Measurements from ENCODE around the gene FAM216B. TPM values are rescaled to one million over a fixed set of nuclear protein-coding genes. Genes with fewer than 3 reads are reported as not detected.

FAM216B gene
- total RNA-seq (10 to 100 TPM in 1 of 2 donors, 1 to 10 TPM in 1; 5.6 to 12.7 TPM), polyA plus RNA-seq (ENCODE audit: insufficient read length in 2 of 2) (1 to 10 TPM; 5.6 to 9.8 TPM)
- long read RNA-seq, donor 1, partial matches to known transcripts = 0 of 3 reads
- long read RNA-seq, donor 1, other reads (novel, unspliced or antisense) = 0 of 3 reads
- long read RNA-seq, donor 2, transcript FAM216B-201 (4 exons, 3,243 nt) = major isoform, 6 of 8 reads
- long read RNA-seq, donor 2, partial matches to known transcripts = 0 of 8 reads
- long read RNA-seq, donor 2, other reads (novel, unspliced or antisense) = 0 of 8 reads
- long read RNA-seq, donor 3, partial matches to known transcripts = 0 of 5 reads
- long read RNA-seq, donor 3, other reads (novel, unspliced or antisense) = 0 of 5 reads
- long read RNA-seq, donor 4, transcript FAM216B-201 (4 exons, 3,243 nt) = major isoform, 8 of 11 reads
- long read RNA-seq, donor 4, partial matches to known transcripts = 0 of 11 reads
- long read RNA-seq, donor 4, other reads (novel, unspliced or antisense) = 0 of 11 reads

DNA sequence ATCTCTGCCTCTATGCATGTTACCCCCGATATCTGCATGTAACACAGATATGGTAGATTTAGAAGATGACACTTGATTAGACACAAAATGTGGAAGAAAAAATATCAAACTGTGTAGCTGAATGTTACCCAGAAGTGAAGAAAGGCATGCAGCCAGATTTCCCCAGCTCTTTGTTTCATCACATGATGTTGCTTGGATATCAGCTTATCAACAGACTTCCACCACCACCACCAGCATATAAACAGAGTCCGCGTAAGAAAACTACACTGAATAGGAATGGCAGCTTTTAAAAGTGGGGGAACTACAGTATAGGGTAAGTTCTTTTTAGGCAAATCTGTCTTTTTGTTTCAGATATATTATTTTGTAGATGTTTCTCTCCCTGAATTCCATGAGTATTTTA, at the start of gene FAM216B:
Gene FAM216B, plus strand, starts transcription at position 233 of the 400 bp plus-strand sequence. CDS start 2,484 bp downstream, outside the sequence.
- Histone ChIP-seq H3K27me3 (ENCODE audit: control insufficient read depth, insufficient read depth, low read length) (no peaks in the 10 kb centered on the region), H3K36me3 (ENCODE audit: control insufficient read depth, insufficient read depth, low read length) (no peaks in the 10 kb centered on the region), H3K4me1 (ENCODE audit: control insufficient read depth, insufficient read depth, low read length) (no peaks in the 10 kb centered on the region), H3K4me3 (ENCODE audit: low read depth, low read length) (no peak within 1 kb of the TSS), H3K27ac (ENCODE audit: low read depth, low read length) (no peak within 1 kb of the TSS), H3K9me3 (ENCODE audit: control insufficient read depth, insufficient read depth, low read length) (no peaks in the 10 kb centered on the region)
- no peak for DNase-seq (ENCODE audit: low read depth in 4 of 6, low spot score in 6 of 6)
- no CpG with 5 or more reads among the region's 3 CpGs for WGBS (ENCODE audit: insufficient coverage)

DNA sequence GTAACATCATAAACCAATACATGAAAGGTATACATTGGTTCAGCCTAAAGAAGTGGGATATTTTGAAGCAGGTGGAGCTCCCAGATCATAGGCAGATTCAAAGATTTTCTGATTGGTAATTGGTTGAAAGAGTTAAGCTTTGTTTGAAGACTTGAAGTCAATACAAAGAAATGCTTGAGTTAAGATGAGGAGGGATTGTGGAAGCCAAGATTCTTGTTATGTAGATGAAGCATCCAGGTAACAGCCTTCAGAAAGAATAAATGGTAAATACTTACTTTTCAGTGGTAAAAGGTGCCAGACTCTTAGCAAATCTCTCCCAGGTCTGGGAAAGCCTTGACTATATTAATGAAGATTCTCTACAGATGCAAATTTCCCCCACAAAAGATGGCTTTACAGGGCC, 49.3 kb upstream of the FAM216B start:
- Histone ChIP-seq H3K27ac (ENCODE audit: low read depth, low read length) (no peak overlapping the region), H3K9me3 (ENCODE audit: control insufficient read depth, insufficient read depth, low read length) (no peaks in the 10 kb centered on the region), H3K36me3 (ENCODE audit: control insufficient read depth, insufficient read depth, low read length) (no peaks in the 10 kb centered on the region), H3K4me1 (ENCODE audit: control insufficient read depth, insufficient read depth, low read length) (no peaks in the 10 kb centered on the region), H3K27me3 (ENCODE audit: control insufficient read depth, insufficient read depth, low read length) (no peaks in the 10 kb centered on the region), H3K4me3 (ENCODE audit: low read depth, low read length) (no peak overlapping the region)
- DNase-seq (ENCODE audit: low read depth in 4 of 6, low spot score in 6 of 6) = no peak

DNA sequence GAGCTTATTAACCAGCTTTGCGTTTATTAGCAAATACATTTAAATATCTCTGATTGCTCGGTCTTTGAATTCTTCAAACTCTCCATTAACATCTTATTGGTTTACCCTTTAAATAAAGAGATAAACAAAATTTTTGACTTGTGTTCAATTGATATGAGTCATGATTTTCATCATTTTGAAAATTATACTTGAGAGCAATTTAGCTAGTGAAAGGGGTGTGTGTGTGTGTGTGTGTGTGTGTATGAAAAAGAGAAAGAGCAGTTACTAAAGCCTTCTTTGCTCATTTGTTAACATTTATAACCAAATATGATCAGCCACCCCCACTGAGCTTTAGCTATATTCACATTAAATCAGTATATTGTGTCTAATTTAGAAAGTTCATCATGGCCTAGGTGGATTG, 48.3 kb upstream of the FAM216B start:
- no CpG with 5 or more reads among the region's 2 CpGs for WGBS (ENCODE audit: insufficient coverage)
- H3K27me3 ChIP-seq (ENCODE audit: control insufficient read depth, insufficient read depth, low read length) = no peaks in the 10 kb centered on the region
- H3K4me3 ChIP-seq (ENCODE audit: low read depth, low read length) = no peak overlapping the region
- H3K4me1 ChIP-seq (ENCODE audit: control insufficient read depth, insufficient read depth, low read length) = no peaks in the 10 kb centered on the region
- no peak overlapping the region for H3K27ac ChIP-seq (ENCODE audit: low read depth, low read length)
- no peaks in the 10 kb centered on the region for H3K9me3 ChIP-seq (ENCODE audit: control insufficient read depth, insufficient read depth, low read length)
- DNase-seq (ENCODE audit: low read depth in 4 of 6, low spot score in 6 of 6) = no peak
- H3K36me3 ChIP-seq (ENCODE audit: control insufficient read depth, insufficient read depth, low read length) = no peaks in the 10 kb centered on the region

GRCh38 chr13:42735010-42735409, 46.4 kb upstream of the FAM216B start:
- Histone ChIP-seq H3K4me3 (ENCODE audit: low read depth, low read length) (no peak overlapping the region), H3K27me3 (ENCODE audit: control insufficient read depth, insufficient read depth, low read length) (no peaks in the 10 kb centered on the region), H3K36me3 (ENCODE audit: control insufficient read depth, insufficient read depth, low read length) (no peaks in the 10 kb centered on the region), H3K9me3 (ENCODE audit: control insufficient read depth, insufficient read depth, low read length) (no peaks in the 10 kb centered on the region), H3K4me1 (ENCODE audit: control insufficient read depth, insufficient read depth, low read length) (no peaks in the 10 kb centered on the region), H3K27ac (ENCODE audit: low read depth, low read length) (no peak overlapping the region)
- 100% methylated on average over 2 of the region's 3 CpGs for WGBS (ENCODE audit: insufficient coverage)
- no peak for DNase-seq (ENCODE audit: low read depth in 4 of 6, low spot score in 6 of 6)

DNA sequence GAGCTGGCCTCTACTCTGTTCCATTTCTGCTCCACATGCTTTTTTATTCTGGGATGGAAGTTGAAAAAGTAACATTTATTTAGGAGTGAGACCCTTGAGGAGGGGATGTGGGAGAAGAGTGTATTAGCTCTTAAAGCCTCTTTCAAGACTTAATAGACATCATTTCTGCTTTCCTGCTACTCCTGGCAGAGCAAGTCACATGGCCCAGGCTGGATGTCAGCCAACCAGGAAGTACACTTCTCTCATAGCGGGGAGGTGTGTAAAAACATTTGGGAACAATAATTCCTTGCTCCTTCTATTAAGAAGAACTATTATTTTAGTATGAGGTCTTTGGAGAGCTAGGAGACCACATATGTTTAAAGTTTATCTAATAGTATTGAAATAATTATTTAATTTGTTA, 40.6 kb upstream of the FAM216B start:
- no CpG with 5 or more reads among the region's 1 CpG for whole genome bisulfite sequencing (ENCODE audit: insufficient coverage)
- no peak overlapping the region for H3K4me3 ChIP-seq (ENCODE audit: low read depth, low read length)
- H3K27me3 ChIP-seq (ENCODE audit: control insufficient read depth, insufficient read depth, low read length) = no peaks in the 10 kb centered on the region
- DNase-seq (ENCODE audit: low read depth in 4 of 6, low spot score in 6 of 6) = peak in 1 of 6 donors; percentile 61
- H3K27ac ChIP-seq (ENCODE audit: low read depth, low read length) = no peak overlapping the region
- no peaks in the 10 kb centered on the region for H3K36me3 ChIP-seq (ENCODE audit: control insufficient read depth, insufficient read depth, low read length)
- no peaks in the 10 kb centered on the region for H3K4me1 ChIP-seq (ENCODE audit: control insufficient read depth, insufficient read depth, low read length)
- H3K9me3 ChIP-seq (ENCODE audit: control insufficient read depth, insufficient read depth, low read length) = no peaks in the 10 kb centered on the region

DNA sequence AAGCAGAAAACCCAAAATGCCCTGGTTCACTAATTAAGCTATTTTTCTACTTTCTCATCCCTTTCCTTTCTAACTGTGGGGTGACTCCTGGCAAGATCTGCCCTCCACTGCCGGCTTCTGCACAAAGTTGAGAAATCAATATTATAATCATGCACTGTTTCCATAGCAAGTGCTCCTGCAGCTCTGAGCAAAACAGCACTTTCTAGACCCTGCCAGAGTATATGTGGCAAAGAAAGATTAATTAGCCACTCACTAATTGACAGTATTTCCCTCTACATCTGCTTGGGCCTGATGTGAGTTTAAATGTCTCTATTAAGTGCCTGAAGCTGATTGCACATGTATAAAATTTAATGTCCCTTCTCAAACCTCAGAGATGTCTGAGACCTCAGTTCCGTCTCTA, 39.5 kb upstream of the FAM216B start:
- peak in 1 of 6 donors; percentile 43 for DNase-seq (ENCODE audit: low read depth in 4 of 6, low spot score in 6 of 6)
- Histone ChIP-seq H3K4me3 (ENCODE audit: low read depth, low read length) (no peak overlapping the region), H3K36me3 (ENCODE audit: control insufficient read depth, insufficient read depth, low read length) (no peaks in the 10 kb centered on the region), H3K4me1 (ENCODE audit: control insufficient read depth, insufficient read depth, low read length) (no peaks in the 10 kb centered on the region), H3K9me3 (ENCODE audit: control insufficient read depth, insufficient read depth, low read length) (no peaks in the 10 kb centered on the region), H3K27ac (ENCODE audit: low read depth, low read length) (no peak overlapping the region), H3K27me3 (ENCODE audit: control insufficient read depth, insufficient read depth, low read length) (no peaks in the 10 kb centered on the region)
- WGBS (ENCODE audit: insufficient coverage) = 80% methylated on average over 1 of the region's 2 CpGs

DNA sequence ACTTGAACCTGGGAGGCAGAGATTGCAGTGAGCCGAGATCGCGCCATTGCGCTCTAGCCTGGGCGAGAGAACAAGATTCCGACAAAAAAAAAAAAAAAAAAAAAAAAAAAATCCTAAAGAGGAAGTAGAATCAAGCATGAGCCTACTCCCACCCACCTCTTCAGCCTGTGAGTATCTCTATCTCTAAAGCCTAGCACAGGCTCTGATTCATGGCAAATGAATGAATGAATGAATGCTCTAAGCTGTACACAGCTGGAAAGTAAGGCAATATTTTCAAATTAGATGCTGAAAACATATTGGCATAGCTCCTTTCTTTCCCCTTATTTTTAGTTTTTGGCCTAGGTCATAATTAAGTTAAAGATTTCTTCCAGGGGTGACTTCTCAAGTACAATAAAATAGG, 35.7 kb upstream of the FAM216B start:
- no peak for DNase-seq (ENCODE audit: low read depth in 4 of 6, low spot score in 6 of 6)
- Histone ChIP-seq H3K27me3 (ENCODE audit: control insufficient read depth, insufficient read depth, low read length) (no peaks in the 10 kb centered on the region), H3K4me3 (ENCODE audit: low read depth, low read length) (no peak overlapping the region), H3K27ac (ENCODE audit: low read depth, low read length) (no peak overlapping the region), H3K9me3 (ENCODE audit: control insufficient read depth, insufficient read depth, low read length) (no peaks in the 10 kb centered on the region), H3K36me3 (ENCODE audit: control insufficient read depth, insufficient read depth, low read length) (no peaks in the 10 kb centered on the region), H3K4me1 (ENCODE audit: control insufficient read depth, insufficient read depth, low read length) (no peaks in the 10 kb centered on the region)
- no CpG with 5 or more reads among the region's 6 CpGs for WGBS (ENCODE audit: insufficient coverage)

- no peak for DNase-seq (ENCODE audit: low read depth in 4 of 6, low spot score in 6 of 6)
Measured at GRCh38 chr13:42746866-42747265, 34.5 kb upstream of the FAM216B start.

GRCh38 chr13:42747399-42747873, 33.9 kb upstream of the FAM216B start:
- 40% methylated on average over 1 of the region's 4 CpGs for WGBS (ENCODE audit: insufficient coverage)
- Histone ChIP-seq H3K27ac (ENCODE audit: low read depth, low read length) (no peak overlapping the region), H3K27me3 (ENCODE audit: control insufficient read depth, insufficient read depth, low read length) (no peaks in the 10 kb centered on the region), H3K4me3 (ENCODE audit: low read depth, low read length) (no peak overlapping the region), H3K9me3 (ENCODE audit: control insufficient read depth, insufficient read depth, low read length) (no peaks in the 10 kb centered on the region), H3K36me3 (ENCODE audit: control insufficient read depth, insufficient read depth, low read length) (no peaks in the 10 kb centered on the region), H3K4me1 (ENCODE audit: control insufficient read depth, insufficient read depth, low read length) (no peaks in the 10 kb centered on the region)
- DNase-seq (ENCODE audit: low read depth in 4 of 6, low spot score in 6 of 6) = peak in 2 of 6 donors; percentile 38 to 76

More at GRCh38 chr13:42746866-42747265, 34.5 kb upstream of the FAM216B start:
- Histone ChIP-seq H3K36me3 (ENCODE audit: control insufficient read depth, insufficient read depth, low read length) (no peaks in the 10 kb centered on the region), H3K9me3 (ENCODE audit: control insufficient read depth, insufficient read depth, low read length) (no peaks in the 10 kb centered on the region), H3K4me3 (ENCODE audit: low read depth, low read length) (no peak overlapping the region), H3K27ac (ENCODE audit: low read depth, low read length) (no peak overlapping the region), H3K27me3 (ENCODE audit: control insufficient read depth, insufficient read depth, low read length) (no peaks in the 10 kb centered on the region), H3K4me1 (ENCODE audit: control insufficient read depth, insufficient read depth, low read length) (no peaks in the 10 kb centered on the region)
- WGBS (ENCODE audit: insufficient coverage) = no CpG with 5 or more reads among the region's 2 CpGs

DNA sequence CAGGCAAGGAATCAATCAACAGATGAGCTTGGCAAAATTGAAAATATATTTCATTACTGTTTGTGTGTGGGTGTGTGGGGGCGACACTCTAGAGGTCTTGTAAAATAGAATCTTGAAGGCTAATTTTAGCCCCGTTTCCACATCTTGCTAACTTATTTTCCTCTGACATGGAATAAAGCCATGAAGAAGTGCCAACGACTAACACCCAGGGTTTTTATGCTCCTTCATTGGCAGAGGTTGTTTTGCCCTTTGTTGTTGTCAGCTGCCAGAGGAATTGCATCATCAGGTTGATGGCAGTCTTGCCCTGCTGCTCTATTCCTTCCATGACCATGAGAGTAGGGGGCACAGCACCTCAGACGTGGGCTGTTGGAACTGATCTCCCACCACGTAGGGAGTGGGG, 30.6 kb upstream of the FAM216B start:
- peak in 1 of 6 donors; percentile 67 for DNase-seq (ENCODE audit: low read depth in 4 of 6, low spot score in 6 of 6)
- Histone ChIP-seq H3K9me3 (ENCODE audit: control insufficient read depth, insufficient read depth, low read length) (no peaks in the 10 kb centered on the region), H3K27ac (ENCODE audit: low read depth, low read length) (no peak overlapping the region), H3K4me3 (ENCODE audit: low read depth, low read length) (no peak overlapping the region), H3K36me3 (ENCODE audit: control insufficient read depth, insufficient read depth, low read length) (no peaks in the 10 kb centered on the region), H3K27me3 (ENCODE audit: control insufficient read depth, insufficient read depth, low read length) (no peaks in the 10 kb centered on the region), H3K4me1 (ENCODE audit: control insufficient read depth, insufficient read depth, low read length) (no peaks in the 10 kb centered on the region)
- 33% methylated on average over 3 of the region's 5 CpGs for WGBS (ENCODE audit: insufficient coverage)

Measured in spinal cord (tissue), 10 donors.